Neural cell (in vitro differentiated cells): Measurements from ENCODE around the gene PGS1. TPM values are rescaled to one million over a fixed set of nuclear protein-coding genes. Genes with fewer than 3 reads are reported as not detected.

ENCODE experiments used
- H2AFZ ChIP-seq: fragments of 200-600, 300-800 bp; sonication (generic), shearing (Covaris generic); 2 replicates; pipeline ENCODE4 v1.6.0; 2014; ENCODE audit warnings: low read depth, mild to moderate bottlenecking, antibody characterized with exemption, low read length, moderate library complexity
- H3F3A ChIP-seq: fragments of 200-600 bp; shearing (Covaris generic); 2 replicates; pipeline ENCODE4 v1.6.1; 2016; ENCODE audit warnings: mild to moderate bottlenecking, moderate library complexity, mixed read lengths, antibody characterized with exemption, low read length; ENCODE audit not compliant: insufficient read depth, poor library complexity, severe bottlenecking
- H3K27ac ChIP-seq: fragments of 200-600, 300-800 bp; sonication (generic), shearing (Covaris generic); 2 replicates; pipeline ENCODE4 v1.5.1; 2014; ENCODE audit warnings: mild to moderate bottlenecking, low read length, moderate library complexity
- H3K27me3 ChIP-seq: fragments of 300-800, 200-600 bp; sonication (generic), shearing (Covaris generic); 2 replicates; pipeline ENCODE4 v1.6.0; 2014; ENCODE audit warnings: mild to moderate bottlenecking, low read depth, low read length, moderate library complexity; ENCODE audit not compliant: insufficient read depth
- H3K36me3 ChIP-seq: fragments of 300-800, 200-600 bp; sonication (generic), shearing (Covaris generic); 2 replicates; pipeline ENCODE4 v1.5.1; 2014; ENCODE audit warnings: mild to moderate bottlenecking, antibody characterized with exemption, low read length, moderate library complexity; ENCODE audit not compliant: insufficient read depth
- H3K4me2 ChIP-seq: fragments of 300-800, 200-600 bp; sonication (generic), shearing (Covaris generic); 2 replicates; pipeline ENCODE4 v1.6.0; 2014; ENCODE audit warnings: mild to moderate bottlenecking, low read length
- H3K4me3 ChIP-seq: fragments of 300-800, 200-600 bp; sonication (generic), shearing (Covaris generic); 2 replicates; pipeline ENCODE4 v1.5.1; 2014; ENCODE audit warnings: mild to moderate bottlenecking, low read length, moderate library complexity
- H3K79me2 ChIP-seq: fragments of 200-600 bp; shearing (Covaris generic); replicated peaks from 2 replicates; pipeline ENCODE4 v1.6.0; 2014; ENCODE audit warnings: mild to moderate bottlenecking, low read length, moderate library complexity; ENCODE audit not compliant: insufficient read depth
- H3K9ac ChIP-seq: fragments of 300-800, 200-600 bp; sonication (generic), shearing (Covaris generic); 2 replicates; pipeline ENCODE4 v1.6.1; 2016; ENCODE audit warnings: mild to moderate bottlenecking, low read length, mixed read lengths
- H3K9me2 ChIP-seq: fragments of 200-600 bp; shearing (Covaris generic); 2 replicates; pipeline ENCODE4 v1.6.1; 2016; ENCODE audit warnings: mild to moderate bottlenecking, low read length, mixed read lengths; ENCODE audit not compliant: insufficient read depth
- H3K9me3 ChIP-seq: fragments of 200-600, 300-800 bp; sonication (generic), shearing (Covaris generic); 2 replicates; pipeline ENCODE4 v1.6.1; 2016; ENCODE audit warnings: mild to moderate bottlenecking, mixed run types, low read length, moderate library complexity, mixed read lengths
- H4K20me1 ChIP-seq: fragments of 200-600 bp; shearing (Covaris generic); 2 replicates; pipeline ENCODE4 v1.6.1; 2016; ENCODE audit warnings: mild to moderate bottlenecking, mixed run types; ENCODE audit not compliant: insufficient read depth
- CTCF ChIP-seq: fragments of 450-650 bp; IDR thresholded peaks from 2 replicates; pipeline ENCODE4 v1.5.1; 2014; ENCODE audit warnings: antibody characterized with exemption, mild to moderate bottlenecking, moderate library complexity; ENCODE audit not compliant: poor library complexity, severe bottlenecking
- EP300 ChIP-seq: fragments of 450-650 bp; conservative IDR thresholded peaks from 2 replicates; pipeline ENCODE4 v1.6.1; 2014; ENCODE audit warnings: antibody characterized with exemption, mild to moderate bottlenecking, moderate library complexity; ENCODE audit not compliant: poor library complexity, severe bottlenecking
- EZH2 ChIP-seq: fragments of 200-600, 300-800 bp; shearing (Covaris generic), sonication (generic); IDR thresholded peaks from 2 replicates; pipeline ENCODE4 v1.6.1; 2014; ENCODE audit warnings: antibody characterized with exemption, low read length, borderline replicate concordance, mild to moderate bottlenecking; ENCODE audit not compliant: insufficient read depth, poor library complexity, severe bottlenecking
- MXI1 ChIP-seq: fragments of 450-650 bp; conservative IDR thresholded peaks from 2 replicates; pipeline ENCODE4 v1.6.1; 2014; ENCODE audit warnings: antibody characterized with exemption, mild to moderate bottlenecking; ENCODE audit not compliant: poor library complexity, severe bottlenecking
- POLR2AphosphoS5 ChIP-seq: IDR thresholded peaks from 2 replicates; pipeline ENCODE4 v1.6.1; 2012
- RAD21 ChIP-seq: fragments of 450-650 bp; conservative IDR thresholded peaks from 2 replicates; pipeline ENCODE4 v1.6.1; 2014; ENCODE audit warnings: antibody characterized with exemption, mild to moderate bottlenecking, moderate library complexity
- REST ChIP-seq: IDR thresholded peaks from 2 replicates; pipeline ENCODE4 v1.6.1; 2012; ENCODE audit warnings: borderline replicate concordance
- SMC3 ChIP-seq: fragments of 450-650 bp; conservative IDR thresholded peaks from 2 replicates; pipeline ENCODE4 v1.6.1; 2014; ENCODE audit warnings: antibody characterized with exemption, mild to moderate bottlenecking, moderate library complexity; ENCODE audit not compliant: poor library complexity
- TAF1 ChIP-seq: IDR thresholded peaks from 2 replicates; pipeline ENCODE4 v1.6.1; 2012; ENCODE audit warnings: low read depth
- polyA plus RNA-seq: library from polyadenylated mRNA; depleted of rRNA; stranded (reverse); fragments of >200 nt; gene quantifications from 2 replicates; pipeline ENCODE4 v1.2.3, GENCODE V29; 2014

The PGS1 gene
- polyA plus RNA-seq, 1 donor from 2014 or later: 65.7 TPM

- Histone ChIP-seq H2AFZ (no peak overlapping the region), H3K9ac (no peak overlapping the region), H3K79me2 (no peaks in the 10 kb centered on the region), H3K9me2 (no peaks in the 10 kb centered on the region), H3K36me3 (no peaks in the 10 kb centered on the region), H3K27ac (no peak overlapping the region), H3F3A (no peaks in the 10 kb centered on the region), H3K9me3 (no peaks in the 10 kb centered on the region), H3K27me3 (no peaks in the 10 kb centered on the region), H4K20me1 (no peaks in the 10 kb centered on the region), H3K4me3 (no peak overlapping the region), H3K4me2 (no peak overlapping the region)
- TF ChIP-seq TAF1 (no peak), MXI1 (no peak), POLR2AphosphoS5 (no peak), EP300 (no peak), CTCF (no peak), SMC3 (no peak), REST (no peak), RAD21 (no peak), EZH2 (no peak)
These were observed 53.2 kb downstream of the PGS1 start for GRCh38 chr17:78431692-78431958.

DNA sequence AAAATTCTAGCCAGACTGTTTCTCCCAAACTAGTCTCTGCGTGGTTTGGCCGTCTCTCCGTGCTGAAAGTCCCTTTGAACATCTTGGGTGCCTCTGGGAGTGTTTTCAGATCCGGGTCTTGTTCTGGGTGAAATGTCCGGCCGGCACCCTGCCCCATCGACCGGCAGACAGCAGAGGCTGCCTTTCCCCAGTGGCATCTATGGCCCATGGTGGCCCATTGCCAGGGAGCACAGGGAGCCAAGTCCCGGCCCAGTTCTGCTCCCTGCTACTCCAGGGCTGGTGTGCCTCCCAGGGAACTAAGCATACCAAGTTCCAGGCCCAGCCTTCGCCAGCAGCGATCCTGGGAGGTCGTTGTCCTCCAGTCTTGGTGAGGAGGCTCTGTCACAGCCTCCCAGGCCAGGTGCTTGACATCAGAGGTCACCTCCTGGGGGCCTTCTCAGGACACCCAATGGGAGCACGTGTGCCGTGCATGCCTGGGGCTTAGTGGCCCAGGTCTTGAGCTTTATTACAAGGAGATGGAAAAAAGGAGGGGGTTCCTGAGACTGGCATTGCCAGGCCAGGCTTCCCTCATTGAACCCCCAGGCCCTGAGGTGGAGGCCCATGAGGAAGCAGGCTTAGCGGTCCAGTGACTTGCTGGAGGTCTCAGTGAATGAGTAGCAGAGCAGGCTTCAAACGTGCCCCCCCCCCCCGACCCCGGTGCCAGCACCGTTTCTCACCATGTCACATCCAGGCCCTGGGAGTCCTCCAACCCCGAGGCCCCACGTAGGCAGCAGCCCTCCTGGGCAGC is 54.0 kb downstream of the PGS1 start:
- no peak overlapping the region for H3K27ac ChIP-seq
- no peak overlapping the region for H3K4me3 ChIP-seq
- no peaks in the 10 kb centered on the region for H3K27me3 ChIP-seq

More for the DNA sequence above, 54.0 kb downstream of the PGS1 start:
- Histone ChIP-seq H3F3A (no peaks in the 10 kb centered on the region), H3K9me3 (no peaks in the 10 kb centered on the region), H3K79me2 (no peaks in the 10 kb centered on the region), H3K9ac (no peak overlapping the region), H2AFZ (no peak overlapping the region), H3K36me3 (no peaks in the 10 kb centered on the region), H3K9me2 (no peaks in the 10 kb centered on the region), H3K4me2 (no peak overlapping the region), H4K20me1 (no peaks in the 10 kb centered on the region)
- TF ChIP-seq MXI1 (no peak), EZH2 (no peak), POLR2AphosphoS5 (no peak), RAD21 (no peak), EP300 (no peak), REST (no peak), TAF1 (no peak), SMC3 (no peak), CTCF (no peak)
